Measurements from ENCODE around the gene KCNAB1. TPM values are rescaled to one million over a fixed set of nuclear protein-coding genes. Genes with fewer than 3 reads are reported as not detected.

KCNAB1 gene
- total RNA-seq, 1 experiment from 2014 or later: 1.0 TPM

GRCh38 chr3:156174229-156174847 is 54.0 kb downstream of the KCNAB1 start:
- TF ChIP-seq, protein P1, sequence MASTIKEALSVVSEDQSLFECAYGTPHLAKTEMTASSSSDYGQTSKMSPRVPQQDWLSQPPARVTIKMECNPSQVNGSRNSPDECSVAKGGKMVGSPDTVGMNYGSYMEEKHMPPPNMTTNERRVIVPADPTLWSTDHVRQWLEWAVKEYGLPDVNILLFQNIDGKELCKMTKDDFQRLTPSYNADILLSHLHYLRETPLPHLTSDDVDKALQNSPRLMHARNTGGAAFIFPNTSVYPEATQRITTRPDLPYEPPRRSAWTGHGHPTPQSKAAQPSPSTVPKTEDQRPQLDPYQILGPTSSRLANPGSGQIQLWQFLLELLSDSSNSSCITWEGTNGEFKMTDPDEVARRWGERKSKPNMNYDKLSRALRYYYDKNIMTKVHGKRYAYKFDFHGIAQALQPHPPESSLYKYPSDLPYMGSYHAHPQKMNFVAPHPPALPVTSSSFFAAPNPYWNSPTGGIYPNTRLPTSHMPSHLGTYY (CRISPR knock-in tag; IDR thresholded peaks at IDR 0.05): no peak
- TF ChIP-seq, protein P2, sequence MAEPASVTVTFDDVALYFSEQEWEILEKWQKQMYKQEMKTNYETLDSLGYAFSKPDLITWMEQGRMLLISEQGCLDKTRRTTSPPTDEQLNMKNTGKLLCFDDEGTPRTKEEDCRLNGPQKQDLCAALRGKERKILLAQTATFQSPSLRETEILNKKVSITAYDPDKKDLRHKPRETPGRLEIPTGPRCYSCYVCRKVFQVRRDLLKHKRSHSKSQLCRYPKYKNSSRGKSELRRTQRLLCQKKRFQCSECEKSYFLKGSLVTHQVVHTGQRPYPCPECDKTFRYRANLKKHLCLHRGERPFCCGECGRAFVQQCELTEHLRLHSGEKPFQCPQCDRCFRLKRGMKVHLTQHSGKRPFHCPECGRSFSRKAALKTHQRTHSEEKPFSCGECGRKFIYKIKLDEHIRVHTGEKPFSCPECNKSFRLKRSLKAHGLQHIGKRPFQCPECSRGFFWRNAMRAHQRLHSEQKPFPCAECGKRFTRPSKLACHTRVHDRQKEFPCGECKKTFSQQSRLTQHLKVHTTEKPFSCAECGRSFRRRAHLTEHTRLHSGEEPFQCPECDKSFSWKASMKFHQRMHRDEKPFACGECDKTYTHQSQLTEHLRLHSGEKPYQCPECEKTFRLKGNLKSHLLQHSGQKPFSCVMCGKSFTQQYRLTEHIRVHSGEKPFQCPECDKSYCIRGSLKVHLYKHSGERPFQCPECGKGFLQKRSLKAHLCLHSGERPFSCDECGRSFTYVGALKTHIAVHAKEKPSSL (CRISPR knock-in tag; conservative IDR thresholded peaks at IDR 0.05): no peak
- TF ChIP-seq MYBL2 (CRISPR knock-in tag; IDR thresholded peaks at IDR 0.05) (no peak), GRHL2 (CRISPR knock-in tag; IDR thresholded peaks at IDR 0.05; ENCODE audit: insufficient replicate concordance, severe bottlenecking) (no peak), FOXJ3 (CRISPR knock-in tag; IDR thresholded peaks at IDR 0.05; ENCODE audit: borderline replicate concordance) (no peak), ZNF396 (CRISPR knock-in tag; IDR thresholded peaks at IDR 0.05; ENCODE audit: borderline replicate concordance) (no peak), FOXK1 (CRISPR knock-in tag; IDR thresholded peaks at IDR 0.05) (no peak), SMAD4 (CRISPR knock-in tag; IDR thresholded peaks at IDR 0.05) (no peak), ZNF263 (CRISPR knock-in tag; IDR thresholded peaks at IDR 0.05; ENCODE audit: low read depth) (no peak), ZNF423 (CRISPR knock-in tag; IDR thresholded peaks at IDR 0.05) (no peak), E2F5 (CRISPR knock-in tag; IDR thresholded peaks at IDR 0.05) (no peak), ELF4 (CRISPR knock-in tag; IDR thresholded peaks at IDR 0.05; ENCODE audit: low read depth) (no peak), ATF1 (CRISPR knock-in tag; IDR thresholded peaks at IDR 0.05) (no peak), NR1H2 (CRISPR knock-in tag; IDR thresholded peaks at IDR 0.05) (no peak), NFATC4 (CRISPR knock-in tag; IDR thresholded peaks at IDR 0.05) (no peak), ZNF121 (CRISPR knock-in tag; IDR thresholded peaks at IDR 0.05) (no peak), ZNF219 (CRISPR knock-in tag; IDR thresholded peaks at IDR 0.05; ENCODE audit: borderline replicate concordance) (no peak)
- TF ChIP-seq, protein P3, sequence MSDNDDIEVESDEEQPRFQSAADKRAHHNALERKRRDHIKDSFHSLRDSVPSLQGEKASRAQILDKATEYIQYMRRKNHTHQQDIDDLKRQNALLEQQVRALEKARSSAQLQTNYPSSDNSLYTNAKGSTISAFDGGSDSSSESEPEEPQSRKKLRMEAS (CRISPR knock-in tag; IDR thresholded peaks at IDR 0.05): no peak
- TF ChIP-seq, protein P4, sequence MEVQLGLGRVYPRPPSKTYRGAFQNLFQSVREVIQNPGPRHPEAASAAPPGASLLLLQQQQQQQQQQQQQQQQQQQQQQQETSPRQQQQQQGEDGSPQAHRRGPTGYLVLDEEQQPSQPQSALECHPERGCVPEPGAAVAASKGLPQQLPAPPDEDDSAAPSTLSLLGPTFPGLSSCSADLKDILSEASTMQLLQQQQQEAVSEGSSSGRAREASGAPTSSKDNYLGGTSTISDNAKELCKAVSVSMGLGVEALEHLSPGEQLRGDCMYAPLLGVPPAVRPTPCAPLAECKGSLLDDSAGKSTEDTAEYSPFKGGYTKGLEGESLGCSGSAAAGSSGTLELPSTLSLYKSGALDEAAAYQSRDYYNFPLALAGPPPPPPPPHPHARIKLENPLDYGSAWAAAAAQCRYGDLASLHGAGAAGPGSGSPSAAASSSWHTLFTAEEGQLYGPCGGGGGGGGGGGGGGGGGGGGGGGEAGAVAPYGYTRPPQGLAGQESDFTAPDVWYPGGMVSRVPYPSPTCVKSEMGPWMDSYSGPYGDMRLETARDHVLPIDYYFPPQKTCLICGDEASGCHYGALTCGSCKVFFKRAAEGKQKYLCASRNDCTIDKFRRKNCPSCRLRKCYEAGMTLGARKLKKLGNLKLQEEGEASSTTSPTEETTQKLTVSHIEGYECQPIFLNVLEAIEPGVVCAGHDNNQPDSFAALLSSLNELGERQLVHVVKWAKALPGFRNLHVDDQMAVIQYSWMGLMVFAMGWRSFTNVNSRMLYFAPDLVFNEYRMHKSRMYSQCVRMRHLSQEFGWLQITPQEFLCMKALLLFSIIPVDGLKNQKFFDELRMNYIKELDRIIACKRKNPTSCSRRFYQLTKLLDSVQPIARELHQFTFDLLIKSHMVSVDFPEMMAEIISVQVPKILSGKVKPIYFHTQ (CRISPR knock-in tag; IDR thresholded peaks at IDR 0.05): no peak
- TF ChIP-seq, protein P5, sequence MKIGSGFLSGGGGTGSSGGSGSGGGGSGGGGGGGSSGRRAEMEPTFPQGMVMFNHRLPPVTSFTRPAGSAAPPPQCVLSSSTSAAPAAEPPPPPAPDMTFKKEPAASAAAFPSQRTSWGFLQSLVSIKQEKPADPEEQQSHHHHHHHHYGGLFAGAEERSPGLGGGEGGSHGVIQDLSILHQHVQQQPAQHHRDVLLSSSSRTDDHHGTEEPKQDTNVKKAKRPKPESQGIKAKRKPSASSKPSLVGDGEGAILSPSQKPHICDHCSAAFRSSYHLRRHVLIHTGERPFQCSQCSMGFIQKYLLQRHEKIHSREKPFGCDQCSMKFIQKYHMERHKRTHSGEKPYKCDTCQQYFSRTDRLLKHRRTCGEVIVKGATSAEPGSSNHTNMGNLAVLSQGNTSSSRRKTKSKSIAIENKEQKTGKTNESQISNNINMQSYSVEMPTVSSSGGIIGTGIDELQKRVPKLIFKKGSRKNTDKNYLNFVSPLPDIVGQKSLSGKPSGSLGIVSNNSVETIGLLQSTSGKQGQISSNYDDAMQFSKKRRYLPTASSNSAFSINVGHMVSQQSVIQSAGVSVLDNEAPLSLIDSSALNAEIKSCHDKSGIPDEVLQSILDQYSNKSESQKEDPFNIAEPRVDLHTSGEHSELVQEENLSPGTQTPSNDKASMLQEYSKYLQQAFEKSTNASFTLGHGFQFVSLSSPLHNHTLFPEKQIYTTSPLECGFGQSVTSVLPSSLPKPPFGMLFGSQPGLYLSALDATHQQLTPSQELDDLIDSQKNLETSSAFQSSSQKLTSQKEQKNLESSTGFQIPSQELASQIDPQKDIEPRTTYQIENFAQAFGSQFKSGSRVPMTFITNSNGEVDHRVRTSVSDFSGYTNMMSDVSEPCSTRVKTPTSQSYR (CRISPR knock-in tag; IDR thresholded peaks at IDR 0.05): no peak
- Mint-ChIP-seq H3K27me3 (ENCODE audit: low read depth) (no peaks in the 10 kb centered on the region), H3K27ac (no peak overlapping the region), H3K9me3 (no peaks in the 10 kb centered on the region), H3K4me1 (no peaks in the 10 kb centered on the region), H3K36me3 (no peaks in the 10 kb centered on the region), H3K4me3 (no peak overlapping the region)
- CTCF ChIA-PET: interaction anchor here (0.6 to 2.2 kb wide), 26 partner anchors 9 to 366 kb away, joined by 3 to 37 read pairs (median 4); no protein-coding TSS in a partner anchor
- ATAC-seq: peak; percentile 71
- POLR2A ChIA-PET: no interaction called here
- DNase-seq (ENCODE audit: low spot score): no peak

Measured in WTC11 (cell line).